Hypothalamus (tissue), 51 donors: ENCODE results near the gene DPP6.
"Not testable (repeated sequence)": the region's sequence is repeated elsewhere in the genome, so short reads cannot be mapped to it uniquely, and the experiment has no call there.

ENCODE experiments used
- DNase-seq, 51 donors: peaks; one replicate each; lab custom pipeline; 2025; lab: John Stamatoyannopoulos, UW

Gene DPP6

GRCh38 chr7:154071833-154072232, 19.6 kb downstream of the DPP6 start:
- peak in 22 of 51 donors; percentile 18 to 79 (median 46) for DNase-seq

GRCh38 chr7:154072395-154073181, 20.4 kb downstream of the DPP6 start:
- peak in 1 of 51 donors; percentile 46 for DNase-seq

- DNase-seq, result not testable (repeated sequence)
Measured at GRCh38 chr7:154078523-154078922, 26.3 kb downstream of the DPP6 start.

- not testable (repeated sequence) for DNase-seq
Measured at GRCh38 chr7:154080249-154080648, 28.1 kb downstream of the DPP6 start.

GRCh38 chr7:154087037-154087725, 35.0 kb downstream of the DPP6 start:
- DNase-seq, result peak in 8 of 51 donors; percentile 10 to 43 (median 17)

GRCh38 chr7:154092093-154092492, 39.9 kb downstream of the DPP6 start:
- DNase-seq, result not testable (repeated sequence)

- not testable (repeated sequence) for DNase-seq
Measured at GRCh38 chr7:154095201-154095600, 43.0 kb downstream of the DPP6 start.

GRCh38 chr7:154105063-154105462, 52.9 kb downstream of the DPP6 start:
- DNase-seq, result not testable (repeated sequence)

- not testable (repeated sequence) for DNase-seq
Measured at GRCh38 chr7:154109615-154110014, 57.4 kb downstream of the DPP6 start.

GRCh38 chr7:154113732-154114351, 61.6 kb downstream of the DPP6 start:
- DNase-seq, result not testable (repeated sequence)

GRCh38 chr7:154117411-154118390, 65.5 kb downstream of the DPP6 start:
- not testable (repeated sequence) for DNase-seq

- not testable (repeated sequence) for DNase-seq
Measured at GRCh38 chr7:154120825-154121224, 68.6 kb downstream of the DPP6 start.

- DNase-seq, result not testable (repeated sequence)
Measured at GRCh38 chr7:154122720-154123119, 70.5 kb downstream of the DPP6 start.

- not testable (repeated sequence) for DNase-seq
Measured at GRCh38 chr7:154123397-154123796, 71.2 kb downstream of the DPP6 start.

- not testable (repeated sequence) for DNase-seq
Measured at GRCh38 chr7:154129142-154129541, 76.9 kb downstream of the DPP6 start.

- DNase-seq, result not testable (repeated sequence)
Measured at GRCh38 chr7:154132617-154133016, 80.4 kb downstream of the DPP6 start.

GRCh38 chr7:154133703-154134277, 81.6 kb downstream of the DPP6 start:
- not testable (repeated sequence) for DNase-seq

GRCh38 chr7:154134698-154135097, 82.5 kb downstream of the DPP6 start:
- DNase-seq, result not testable (repeated sequence)

- DNase-seq, result not testable (repeated sequence)
Measured at GRCh38 chr7:154135646-154136045, 83.4 kb downstream of the DPP6 start.
